Germinal center (tissue), 1 donor: ENCODE measurements around the gene KIRREL3.
A peak's percentile ranks its signal among the peaks of the same experiment; 100 is the strongest.

Source experiments
- DNase-seq: peaks from one replicate; pipeline ENCODE4 v3.0.0; 2012; ENCODE audit warnings: mixed read lengths, low spot score

Gene KIRREL3

DNA sequence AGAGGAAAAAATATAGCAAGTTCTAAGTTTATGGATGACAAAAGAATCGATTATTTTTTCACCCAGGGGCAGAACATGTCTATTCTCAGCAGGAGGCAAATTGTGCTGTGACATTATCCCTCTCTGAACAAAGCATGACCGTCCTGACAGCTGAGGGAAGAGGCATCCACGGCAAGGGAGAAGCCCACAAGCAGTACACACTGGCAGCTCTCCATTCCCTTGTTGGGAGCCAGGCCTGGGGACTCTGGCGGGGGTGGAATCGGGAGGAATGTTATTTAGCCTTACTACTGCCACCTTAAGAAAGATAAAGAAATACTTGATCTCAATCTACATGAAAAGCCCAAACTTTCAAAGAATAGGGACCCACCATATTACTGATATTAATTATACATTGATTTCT lies 3.4 kb downstream of the KIRREL3 start:
- DNase-seq: no peak

DNA sequence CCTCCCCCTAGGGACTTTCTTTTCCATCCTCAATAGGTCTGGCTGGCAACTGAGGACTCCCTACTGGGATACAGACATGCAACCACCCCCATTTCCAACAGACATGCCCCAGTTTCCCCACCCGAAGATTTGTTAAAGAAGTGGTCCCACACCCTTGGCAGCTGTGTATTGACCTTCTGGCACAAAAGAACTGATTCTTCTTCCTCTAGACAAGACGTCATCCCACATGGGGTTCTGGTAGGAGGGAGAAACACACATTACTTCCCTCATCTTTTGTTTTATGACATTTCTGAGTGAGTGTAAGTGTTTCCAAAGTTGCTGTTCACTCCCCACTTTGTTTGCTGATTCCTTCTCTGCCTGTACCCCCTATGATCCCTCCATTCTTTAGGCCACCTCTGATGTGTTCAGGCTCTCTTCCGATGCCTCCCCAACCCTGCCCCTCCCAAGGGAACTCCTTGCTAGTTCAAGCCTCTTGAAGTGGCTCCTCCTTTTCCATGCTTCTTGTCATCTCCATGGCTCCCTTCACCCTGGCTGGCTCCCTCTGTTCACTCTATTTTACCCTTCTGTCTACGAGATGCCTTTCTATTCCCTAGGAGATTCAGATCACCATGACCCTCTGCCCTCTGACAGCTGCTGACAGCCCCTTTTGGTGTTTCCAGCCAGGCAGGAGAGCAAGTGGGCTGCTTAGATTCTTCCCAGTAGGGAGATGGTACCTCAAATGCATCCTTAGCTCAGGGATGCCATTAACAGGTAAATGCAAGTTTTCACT lies 4.3 kb downstream of the KIRREL3 start:
- DNase-seq: no peak

DNA sequence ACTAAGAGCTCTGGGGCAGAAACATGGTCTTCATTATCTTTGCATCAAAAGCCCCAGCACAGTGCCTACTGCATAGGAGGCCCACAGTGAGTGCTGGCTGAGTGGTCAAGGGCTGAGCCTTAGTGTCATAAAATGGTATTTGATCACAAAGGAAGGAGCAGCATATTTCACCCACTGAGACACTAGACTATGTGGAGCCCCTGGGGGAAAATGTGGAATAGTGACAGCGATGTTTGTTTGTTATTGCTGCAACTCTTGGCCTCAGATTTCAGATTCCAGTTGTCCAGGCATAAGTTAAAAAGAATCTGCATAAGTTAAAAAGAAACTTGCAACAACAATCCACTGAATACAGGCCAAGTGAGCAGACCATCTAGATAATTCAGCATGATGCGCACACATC lies 7.0 kb downstream of the KIRREL3 start:
- DNase-seq: no peak

DNA sequence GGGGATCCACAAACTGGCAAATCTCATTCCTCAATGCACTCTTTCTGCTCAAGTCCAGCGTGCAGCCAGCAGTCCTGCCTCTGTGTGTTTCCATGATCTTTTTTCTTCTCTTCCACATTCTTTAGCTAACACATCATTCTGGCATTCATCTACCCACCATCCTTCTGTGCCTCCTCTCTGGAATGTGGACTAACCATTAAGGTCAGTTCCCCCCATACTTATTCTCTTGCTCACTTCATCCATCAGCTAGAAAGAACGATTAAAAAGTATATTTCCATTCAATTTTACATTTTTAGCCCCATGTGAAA lies 7.8 kb downstream of the KIRREL3 start:
- DNase-seq: no peak

DNA sequence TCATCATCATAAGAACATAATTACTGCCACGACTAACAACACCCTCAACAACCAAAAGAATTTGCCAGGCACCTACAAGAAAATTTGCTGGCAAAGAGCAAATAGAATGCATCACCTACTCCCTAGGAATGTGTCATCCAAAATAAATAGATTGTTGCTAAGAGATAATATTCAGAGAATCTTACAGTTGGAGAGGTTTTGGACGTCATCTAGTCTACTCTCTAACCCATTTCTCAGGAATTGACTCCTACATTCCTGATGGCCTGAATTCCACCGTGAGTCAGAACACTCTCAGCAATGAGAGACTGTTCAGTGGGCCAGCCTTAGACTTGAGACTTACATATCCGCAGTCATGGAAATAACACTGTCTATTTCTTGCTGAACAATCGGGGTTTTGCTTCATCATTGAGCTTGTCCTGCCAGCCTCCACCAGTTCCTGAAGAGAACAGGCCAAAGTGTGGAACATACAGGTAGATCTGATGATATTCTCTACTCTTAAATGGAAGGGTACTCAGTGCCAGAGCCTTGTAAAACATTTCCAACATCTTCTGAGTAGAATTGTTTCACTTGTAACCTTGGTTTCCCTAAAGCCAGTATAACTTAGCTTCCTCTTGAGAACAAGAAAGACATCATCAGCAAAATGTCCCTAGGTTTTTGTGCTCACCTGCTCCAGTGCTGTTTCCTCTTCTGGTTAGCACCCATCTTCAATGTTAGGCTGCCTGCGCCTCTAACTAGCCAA lies 8.3 kb downstream of the KIRREL3 start:
- no peak for DNase-seq

DNA sequence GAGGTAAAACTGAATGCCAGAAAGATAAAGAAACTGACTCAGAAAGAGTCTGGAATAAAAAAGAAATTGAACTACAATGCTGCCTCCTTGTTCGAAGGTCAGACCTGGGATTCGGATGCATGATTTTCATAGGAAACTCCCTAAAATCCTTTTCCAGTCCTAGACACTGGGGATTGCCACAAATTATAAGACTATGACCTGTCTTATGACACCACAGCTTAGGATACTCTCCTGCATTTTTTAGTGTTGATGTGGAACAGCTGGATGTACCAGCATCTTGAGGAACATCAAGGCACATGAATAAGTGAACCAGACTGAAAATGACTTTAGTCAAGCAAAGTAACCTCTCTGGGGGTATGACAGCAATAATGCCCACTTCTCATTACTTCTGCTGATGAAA lies 9.0 kb downstream of the KIRREL3 start:
- no peak for DNase-seq

DNA sequence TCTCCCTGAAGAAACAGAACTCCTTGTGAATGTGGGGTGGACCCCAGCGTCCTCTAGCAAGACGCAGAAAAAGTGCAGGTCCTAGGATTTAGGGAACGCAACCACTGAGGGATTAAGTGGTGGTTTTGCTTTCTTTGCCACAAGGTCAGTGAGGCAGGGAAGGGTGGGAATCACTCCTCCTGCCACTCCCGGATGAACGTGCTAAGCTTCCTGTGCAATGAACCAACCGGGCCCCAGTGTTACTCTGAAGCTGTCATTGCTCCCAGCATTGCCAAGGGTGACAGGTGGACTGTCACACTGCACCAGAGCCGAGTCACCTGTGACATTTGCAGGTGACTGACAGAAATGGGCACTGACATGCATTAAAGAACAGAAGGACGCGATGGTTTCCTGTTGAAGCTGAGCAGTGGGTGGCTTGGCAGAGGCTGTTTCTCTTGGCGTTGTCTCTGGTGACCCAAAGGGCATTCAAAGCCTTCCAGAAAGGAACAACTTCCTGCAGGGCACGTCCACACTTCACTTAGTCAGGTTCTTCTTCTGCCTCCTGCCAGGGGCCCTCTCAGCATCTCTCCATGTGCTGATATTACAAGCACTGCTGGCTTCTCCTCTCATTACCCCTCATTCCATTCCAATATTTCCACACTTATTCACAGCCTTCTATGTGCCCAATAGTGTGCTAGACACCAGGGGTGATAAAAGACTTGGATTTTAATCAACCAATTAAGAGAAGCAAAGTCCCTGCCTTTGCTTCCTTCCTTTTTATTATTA lies 9.7 kb downstream of the KIRREL3 start:
- no peak for DNase-seq

DNA sequence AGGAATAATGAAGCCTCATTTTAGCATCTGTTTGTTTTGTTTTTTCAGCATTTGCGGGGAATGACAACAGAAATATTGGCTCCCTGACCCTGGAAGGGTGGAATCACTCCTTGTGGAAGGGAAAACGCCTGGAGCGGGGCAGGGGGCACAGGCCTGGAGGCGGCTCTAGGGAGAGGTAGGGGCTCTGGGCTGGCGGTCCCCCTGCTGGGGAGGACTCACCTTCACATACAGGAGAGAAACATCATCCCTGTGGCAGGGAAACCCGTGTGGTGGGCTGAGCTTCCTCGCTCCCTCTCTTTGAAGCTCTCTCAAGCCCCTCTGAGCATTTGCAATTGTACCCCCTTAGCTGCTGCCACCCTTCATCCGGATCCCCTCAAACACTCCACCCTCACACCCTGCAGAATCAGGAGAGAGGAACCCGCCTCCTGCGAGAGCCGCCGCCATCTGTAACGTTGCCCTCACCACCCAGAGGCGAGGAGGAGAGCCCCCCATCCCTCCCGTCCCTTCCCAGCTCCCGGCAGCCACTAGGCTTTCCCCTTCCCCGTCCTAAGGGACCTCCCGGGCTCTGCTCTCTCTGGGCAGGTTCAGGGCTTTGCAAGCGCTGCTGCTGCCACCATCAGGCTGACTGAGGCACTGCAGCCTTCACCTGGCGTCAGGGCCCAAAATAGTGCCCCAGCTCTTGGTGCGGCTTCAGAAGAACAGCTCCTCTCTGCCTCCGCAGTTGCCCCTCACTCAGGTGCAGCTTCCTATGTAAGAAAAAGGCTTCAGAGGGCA lies 10.4 kb downstream of the KIRREL3 start:
- peak; percentile 59 for DNase-seq

DNA sequence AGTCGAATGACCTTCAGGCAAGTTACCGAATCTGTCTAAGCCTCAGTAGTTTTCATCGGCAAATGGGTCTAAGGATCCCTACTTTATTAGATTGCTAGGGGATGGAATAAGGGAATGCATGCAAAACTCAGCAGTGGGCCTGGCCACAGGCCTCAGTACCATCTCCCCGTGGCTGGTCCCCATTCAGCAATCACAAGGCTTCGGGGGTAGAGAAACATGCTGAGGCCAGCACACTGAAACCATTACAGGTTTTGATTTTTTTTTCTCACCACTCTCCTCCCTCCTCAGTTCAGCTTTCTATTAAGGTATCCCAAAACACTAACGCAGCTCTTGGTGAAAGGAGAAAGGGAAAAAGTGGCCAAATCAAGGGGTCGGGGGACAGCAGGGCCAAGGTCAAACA lies 11.9 kb downstream of the KIRREL3 start:
- DNase-seq: no peak

DNA sequence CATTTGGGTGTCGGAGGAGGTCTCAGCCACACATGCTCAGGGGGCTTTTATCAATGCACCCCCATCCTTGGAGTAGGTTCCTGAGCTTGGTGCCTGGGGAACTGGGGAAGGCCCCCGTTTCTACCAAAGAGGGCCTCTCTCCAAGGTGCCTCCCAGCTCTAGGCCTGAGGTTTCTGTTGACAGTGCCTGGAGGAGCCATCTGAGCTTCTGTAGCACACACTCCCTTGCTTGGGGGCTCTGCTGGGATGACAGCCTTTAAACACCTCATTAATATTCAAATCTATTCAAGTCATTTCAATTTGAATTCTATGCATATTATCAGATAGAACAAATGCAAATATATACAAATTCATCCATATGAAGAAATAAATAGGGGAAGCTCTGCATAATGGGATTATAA lies 18.9 kb downstream of the KIRREL3 start:
- no peak for DNase-seq

DNA sequence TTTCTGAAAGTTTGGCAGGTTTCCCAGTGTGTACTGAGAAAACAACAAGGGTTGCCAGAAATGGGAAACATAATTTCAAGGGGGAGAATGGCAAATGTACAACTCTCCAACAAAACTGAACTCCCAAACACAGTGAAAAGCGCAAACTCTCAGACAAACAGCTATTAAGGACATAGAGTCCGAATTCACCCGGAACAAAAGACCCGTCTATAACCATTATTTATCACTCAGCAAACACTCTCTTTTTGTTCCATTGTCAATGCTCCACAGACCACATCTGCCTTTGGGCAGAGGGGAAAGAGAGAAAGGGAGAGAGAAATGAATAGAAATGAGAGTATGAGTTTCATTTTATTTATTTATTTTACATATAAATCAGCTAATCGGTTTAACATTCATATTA lies 21.7 kb downstream of the KIRREL3 start:
- DNase-seq: no peak

DNA sequence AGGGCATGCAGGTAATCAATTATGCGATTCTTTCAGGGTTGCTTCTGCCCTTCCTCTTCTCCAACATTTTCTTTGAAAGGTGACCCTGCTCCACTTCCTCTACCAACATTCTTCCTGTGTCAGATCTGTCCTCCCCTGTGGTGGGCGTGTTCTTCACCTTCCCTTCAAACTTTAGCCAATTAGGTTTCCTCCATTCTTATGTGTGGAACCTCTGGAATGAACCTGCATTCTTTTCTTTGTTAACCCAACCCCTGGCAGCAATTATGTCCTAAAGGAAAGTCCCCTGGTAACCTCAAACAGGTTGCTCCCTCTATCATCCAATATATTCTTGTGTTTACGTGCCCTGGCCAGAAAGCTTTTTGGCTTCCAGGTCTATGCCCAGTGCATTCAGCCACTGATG lies 22.4 kb downstream of the KIRREL3 start:
- DNase-seq: no peak

DNA sequence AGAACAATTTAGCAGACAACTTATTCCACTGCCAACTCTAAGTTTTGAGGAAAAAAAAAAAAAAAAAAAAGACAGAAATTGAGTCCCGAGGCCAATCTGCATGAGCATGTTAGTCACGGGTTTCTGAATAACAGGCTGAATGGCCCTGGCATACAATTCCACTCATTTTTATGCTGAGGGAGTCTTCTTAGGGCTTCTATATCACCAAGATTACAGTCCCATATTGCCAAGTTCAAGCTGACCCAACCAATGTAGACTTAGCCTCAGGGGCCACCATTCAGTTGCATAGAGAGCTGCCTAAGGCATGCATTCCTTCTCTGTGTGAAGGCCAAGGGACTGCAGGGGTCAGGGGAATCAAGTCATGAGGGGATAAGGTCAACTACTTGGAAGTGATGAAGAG lies 27.5 kb downstream of the KIRREL3 start:
- DNase-seq: no peak

DNA sequence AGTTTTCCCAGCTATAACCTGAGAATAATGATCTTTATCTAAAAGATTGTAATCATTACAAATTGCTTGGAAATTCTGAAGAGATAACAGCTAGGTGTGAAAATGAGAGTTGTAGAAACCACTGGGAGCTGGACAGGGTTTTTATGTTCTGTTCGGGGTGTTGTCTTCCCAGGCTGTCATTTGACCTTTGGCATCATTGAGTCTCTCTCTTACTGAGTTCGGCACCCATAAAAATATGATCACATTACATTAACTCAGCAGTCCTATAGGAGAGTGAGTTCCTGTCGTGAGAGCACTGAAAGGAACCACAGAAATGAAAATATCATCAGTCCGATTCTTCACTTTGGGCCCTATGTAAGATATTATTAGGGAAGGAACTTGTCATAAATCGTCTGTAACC lies 29.3 kb downstream of the KIRREL3 start:
- DNase-seq: no peak

DNA sequence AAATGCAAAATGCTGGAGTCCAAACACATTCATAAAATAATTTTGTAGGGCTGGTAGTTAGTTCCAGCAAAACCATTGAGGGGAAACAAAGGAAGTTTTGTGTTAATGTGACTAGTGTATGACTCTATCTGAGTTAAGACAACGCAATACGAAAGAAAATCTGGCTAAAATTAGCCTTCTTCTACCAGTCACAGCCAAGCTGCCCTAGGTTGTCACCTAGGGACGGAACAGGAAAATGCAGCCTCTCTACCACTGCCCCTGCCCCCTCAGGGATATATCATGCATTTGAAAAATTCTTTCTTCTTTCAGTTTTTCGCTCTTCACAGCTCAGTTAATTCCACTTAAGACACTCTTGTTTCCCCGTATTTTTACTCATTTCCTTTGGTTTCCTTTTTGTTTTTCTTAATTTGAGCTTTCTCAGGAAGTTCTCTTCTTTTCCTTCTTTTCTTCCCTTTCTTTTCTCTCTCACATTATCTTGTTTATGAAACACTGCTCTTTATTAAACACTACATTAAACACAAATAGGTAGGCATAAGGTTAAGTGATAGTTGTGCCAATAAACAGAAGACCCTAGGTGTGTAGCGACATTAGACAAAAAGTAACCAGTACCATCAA lies 30.6 kb downstream of the KIRREL3 start:
- DNase-seq: no peak

DNA sequence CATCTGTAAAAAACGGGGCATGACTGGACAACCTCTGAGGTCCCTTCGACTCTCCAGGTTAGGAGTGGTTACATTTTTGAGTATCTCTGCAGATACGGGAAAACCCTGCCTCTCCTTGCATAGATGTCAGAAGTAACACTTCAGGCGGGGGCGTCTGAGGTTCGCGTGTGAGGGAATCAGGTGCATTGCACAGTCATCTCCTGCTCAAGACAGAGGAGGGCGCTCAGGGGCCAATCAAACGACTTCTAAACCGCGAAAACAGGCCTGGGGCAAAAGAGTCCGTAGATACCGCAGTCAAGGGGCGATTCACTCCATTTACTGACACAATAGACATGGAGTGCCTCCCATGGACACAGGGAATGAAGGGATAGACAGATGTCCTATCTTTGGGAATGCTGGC lies 31.7 kb downstream of the KIRREL3 start:
- no peak for DNase-seq

DNA sequence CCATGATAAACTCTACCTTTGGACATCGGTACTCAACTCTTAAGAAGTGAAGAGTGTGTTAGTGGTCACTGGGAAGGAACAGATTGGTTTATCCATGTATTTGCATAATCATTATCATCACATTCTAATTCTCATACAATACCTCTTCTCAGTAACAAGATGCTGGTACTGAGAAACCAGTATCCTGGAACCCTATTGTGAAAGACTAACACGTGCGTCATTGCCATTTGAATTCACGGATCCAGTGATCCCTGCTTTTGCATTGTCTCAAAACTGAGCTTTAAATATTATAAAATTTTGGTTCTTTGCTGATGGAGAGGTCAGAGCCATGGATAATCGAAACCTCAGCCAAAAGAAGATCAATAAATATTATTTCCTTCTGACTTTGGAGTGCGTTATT lies 35.2 kb downstream of the KIRREL3 start:
- DNase-seq: no peak

DNA sequence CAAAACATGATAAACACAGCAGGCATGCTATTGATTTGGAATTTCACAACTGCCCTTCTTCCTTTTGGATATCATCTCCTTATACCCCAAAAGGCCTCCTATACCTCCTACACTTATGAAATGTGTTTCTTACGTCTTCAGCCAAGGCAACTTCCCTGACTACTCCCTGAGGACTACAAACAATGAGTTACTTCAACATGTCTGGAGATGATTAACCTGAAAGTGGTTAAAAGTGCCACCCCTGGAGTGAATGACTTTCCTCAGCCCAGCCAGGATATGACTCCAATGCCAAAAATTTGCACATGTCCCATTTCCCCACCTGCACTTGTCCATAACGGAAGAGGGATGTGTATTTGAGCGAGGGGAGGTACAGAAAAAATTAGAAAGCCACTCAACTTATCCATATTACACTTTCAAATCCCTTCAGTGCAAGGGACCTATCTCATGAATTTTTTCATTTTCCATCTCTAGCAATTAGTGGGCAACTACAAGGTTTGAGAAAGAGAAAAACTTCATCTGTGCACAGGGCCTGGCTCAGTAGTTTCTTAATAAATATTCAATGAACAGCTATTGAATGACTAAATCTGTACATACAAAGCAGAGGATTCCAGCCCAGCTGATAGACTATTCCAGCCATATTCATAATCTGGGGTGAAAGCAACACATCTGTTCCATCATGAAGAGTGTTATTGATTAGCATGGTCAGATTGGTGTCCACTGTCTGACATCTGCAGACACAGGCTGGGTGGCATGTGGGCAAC lies 36.8 kb downstream of the KIRREL3 start:
- DNase-seq: no peak

DNA sequence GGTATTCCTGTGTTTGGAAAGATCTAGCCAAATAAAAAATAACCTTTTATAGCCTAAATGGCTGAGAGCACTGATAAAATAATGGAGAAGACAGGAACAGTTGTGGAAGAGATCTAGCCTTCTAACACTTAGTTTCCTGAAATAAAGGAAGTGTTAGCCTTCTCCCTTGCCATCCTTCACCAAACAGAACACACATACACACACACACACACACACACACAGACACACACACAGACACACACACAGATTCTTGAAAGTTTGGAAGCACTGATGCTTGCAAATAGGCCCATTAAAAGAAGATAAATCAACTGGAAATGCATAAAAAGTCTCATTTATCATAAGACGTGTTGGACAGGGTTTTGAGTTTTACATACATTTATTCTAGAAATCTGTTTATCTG lies 37.5 kb downstream of the KIRREL3 start:
- no peak for DNase-seq

DNA sequence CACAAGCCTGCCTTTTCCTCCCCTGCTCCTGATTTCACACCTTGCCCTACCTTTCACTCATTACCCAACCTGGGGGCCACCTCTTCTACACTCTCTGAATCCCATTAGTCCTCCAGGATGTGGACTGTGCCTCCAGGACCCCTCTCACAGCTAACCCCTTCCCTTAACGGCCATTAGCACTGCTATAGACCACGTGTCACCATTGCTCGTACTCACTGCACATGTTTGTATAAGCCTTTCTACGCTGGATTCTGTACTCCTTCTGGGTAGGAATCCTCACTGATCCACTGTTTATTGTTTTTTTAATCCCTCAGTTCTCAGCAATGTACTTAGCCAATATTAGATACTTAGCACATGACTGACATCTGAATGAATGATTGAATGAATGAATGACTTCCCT lies 40.9 kb downstream of the KIRREL3 start:
- DNase-seq: no peak

DNA sequence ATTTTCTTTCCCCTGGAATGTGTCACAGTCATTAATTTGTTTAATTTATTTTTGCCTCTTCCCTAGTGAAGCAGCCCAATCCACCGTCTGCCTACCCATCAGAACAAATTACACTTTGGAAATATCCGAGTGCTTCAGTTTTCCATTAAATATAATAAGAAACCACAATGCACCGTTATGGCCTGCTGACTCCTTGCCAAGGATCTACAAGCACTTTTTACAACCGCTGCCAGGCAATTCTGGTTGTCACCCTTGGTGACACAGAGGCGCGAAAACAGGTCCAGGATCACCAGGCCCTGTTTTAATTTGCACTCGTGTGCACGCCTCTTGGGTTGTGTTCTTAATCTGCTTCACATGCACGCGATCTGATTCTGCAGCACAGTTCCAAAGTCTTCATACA lies 43.9 kb downstream of the KIRREL3 start:
- no peak for DNase-seq
